B cell (primary cell): ENCODE measurements around the gene STUM.

ENCODE experiments used
- EZH2 ChIP-seq: IDR thresholded peaks from 2 replicates; pipeline ENCODE4 v1.6.1; 2012; ENCODE audit warnings: borderline replicate concordance, low read depth, mild to moderate bottlenecking, moderate library complexity, low read length; ENCODE audit not compliant: insufficient read depth, poor library complexity, severe bottlenecking
- TF ChIP-seq, protein P1 (sequence below): fragments of 200-600 bp; IDR thresholded peaks from one replicate; pipeline ENCODE4 v1.8.0; 2022; ENCODE audit warnings: antibody characterized with exemption, mild to moderate bottlenecking

DNA sequence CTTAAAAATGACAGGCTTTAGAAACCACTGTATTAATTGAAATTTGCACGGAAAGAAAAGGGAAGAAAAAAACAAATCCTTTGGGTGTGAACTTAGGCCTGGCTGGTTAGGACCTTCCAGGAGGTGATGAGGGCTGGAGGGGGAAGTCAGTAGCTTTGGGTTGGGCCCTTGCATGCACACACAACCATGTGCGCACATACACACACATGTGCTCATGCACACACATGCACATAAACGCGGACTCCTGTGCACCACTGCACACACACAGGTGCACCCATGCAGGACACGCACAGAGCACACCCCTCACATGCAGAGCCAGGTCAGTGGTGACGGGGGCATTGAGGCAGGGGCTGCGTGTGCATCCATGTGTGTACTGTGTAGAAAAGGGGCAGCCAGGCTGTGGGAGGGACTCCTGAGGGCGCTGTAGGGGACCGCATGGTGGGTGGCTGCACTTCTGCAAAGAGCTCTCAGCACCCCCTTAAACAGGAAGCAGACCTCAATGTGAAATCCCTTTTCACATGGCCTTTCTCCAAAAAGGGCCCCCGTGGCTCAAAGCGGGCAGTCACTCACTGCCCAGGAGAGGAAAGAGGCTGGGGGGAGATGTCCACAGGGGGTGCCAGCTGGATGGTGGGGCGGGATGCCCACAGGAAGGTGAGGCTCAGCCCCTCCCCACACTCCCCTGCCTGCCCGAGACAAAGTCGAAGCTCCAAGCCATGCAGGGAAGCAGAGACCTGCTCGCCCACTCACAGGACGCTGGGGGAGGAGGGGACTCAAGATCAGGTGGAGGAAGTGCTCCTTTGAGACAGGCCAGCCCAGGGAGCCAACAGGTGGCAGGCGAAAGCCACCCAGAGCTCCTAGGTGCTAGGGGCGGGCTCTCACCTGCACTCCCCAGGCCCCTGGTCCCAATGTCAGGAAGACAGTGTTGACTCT lies 95.3 kb downstream of the STUM start:
- TF ChIP-seq, protein P1, sequence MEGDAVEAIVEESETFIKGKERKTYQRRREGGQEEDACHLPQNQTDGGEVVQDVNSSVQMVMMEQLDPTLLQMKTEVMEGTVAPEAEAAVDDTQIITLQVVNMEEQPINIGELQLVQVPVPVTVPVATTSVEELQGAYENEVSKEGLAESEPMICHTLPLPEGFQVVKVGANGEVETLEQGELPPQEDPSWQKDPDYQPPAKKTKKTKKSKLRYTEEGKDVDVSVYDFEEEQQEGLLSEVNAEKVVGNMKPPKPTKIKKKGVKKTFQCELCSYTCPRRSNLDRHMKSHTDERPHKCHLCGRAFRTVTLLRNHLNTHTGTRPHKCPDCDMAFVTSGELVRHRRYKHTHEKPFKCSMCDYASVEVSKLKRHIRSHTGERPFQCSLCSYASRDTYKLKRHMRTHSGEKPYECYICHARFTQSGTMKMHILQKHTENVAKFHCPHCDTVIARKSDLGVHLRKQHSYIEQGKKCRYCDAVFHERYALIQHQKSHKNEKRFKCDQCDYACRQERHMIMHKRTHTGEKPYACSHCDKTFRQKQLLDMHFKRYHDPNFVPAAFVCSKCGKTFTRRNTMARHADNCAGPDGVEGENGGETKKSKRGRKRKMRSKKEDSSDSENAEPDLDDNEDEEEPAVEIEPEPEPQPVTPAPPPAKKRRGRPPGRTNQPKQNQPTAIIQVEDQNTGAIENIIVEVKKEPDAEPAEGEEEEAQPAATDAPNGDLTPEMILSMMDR = peak; percentile 35
- no peak for TF ChIP-seq EZH2
